GM19240 (cell line): ENCODE measurements around the gene DGCR6L.
"Not testable (repeated sequence)": the region's sequence is repeated elsewhere in the genome, so short reads cannot be mapped to it uniquely, and the experiment has no call there.

Experiments used
- DNase-seq: peaks from one replicate; pipeline ENCODE4 v3.0.0; 2011; ENCODE audit warnings: low spot score; ENCODE audit not compliant: insufficient read length

Gene DGCR6L

DNA sequence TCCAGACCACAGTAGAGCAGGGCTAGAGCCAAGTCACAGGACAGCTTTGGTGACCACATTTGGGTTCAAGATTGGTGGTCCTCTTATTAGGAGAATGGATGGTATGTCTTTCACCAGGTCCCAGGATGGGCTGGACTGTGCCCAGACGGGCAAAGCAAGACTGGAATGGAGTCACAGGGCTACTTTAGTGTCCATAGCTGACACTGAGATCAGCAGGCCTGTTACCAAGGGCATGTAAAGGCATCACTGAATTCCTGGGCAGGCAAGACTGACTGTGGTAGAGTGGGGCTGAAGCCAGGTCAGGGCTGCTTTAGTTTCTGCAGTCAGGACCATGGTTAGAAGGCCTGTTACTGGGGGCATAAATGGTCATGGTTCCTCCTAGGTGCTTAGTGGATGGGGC, 6.1 kb upstream of the DGCR6L start:
- DNase-seq = not testable (repeated sequence)

GRCh38 chr22:20324139-20324516, 4.3 kb upstream of the DGCR6L start:
- no peak for DNase-seq

GRCh38 chr22:20321552-20322211, 1.8 kb upstream of the DGCR6L start:
- DNase-seq = not testable (repeated sequence)

DNA sequence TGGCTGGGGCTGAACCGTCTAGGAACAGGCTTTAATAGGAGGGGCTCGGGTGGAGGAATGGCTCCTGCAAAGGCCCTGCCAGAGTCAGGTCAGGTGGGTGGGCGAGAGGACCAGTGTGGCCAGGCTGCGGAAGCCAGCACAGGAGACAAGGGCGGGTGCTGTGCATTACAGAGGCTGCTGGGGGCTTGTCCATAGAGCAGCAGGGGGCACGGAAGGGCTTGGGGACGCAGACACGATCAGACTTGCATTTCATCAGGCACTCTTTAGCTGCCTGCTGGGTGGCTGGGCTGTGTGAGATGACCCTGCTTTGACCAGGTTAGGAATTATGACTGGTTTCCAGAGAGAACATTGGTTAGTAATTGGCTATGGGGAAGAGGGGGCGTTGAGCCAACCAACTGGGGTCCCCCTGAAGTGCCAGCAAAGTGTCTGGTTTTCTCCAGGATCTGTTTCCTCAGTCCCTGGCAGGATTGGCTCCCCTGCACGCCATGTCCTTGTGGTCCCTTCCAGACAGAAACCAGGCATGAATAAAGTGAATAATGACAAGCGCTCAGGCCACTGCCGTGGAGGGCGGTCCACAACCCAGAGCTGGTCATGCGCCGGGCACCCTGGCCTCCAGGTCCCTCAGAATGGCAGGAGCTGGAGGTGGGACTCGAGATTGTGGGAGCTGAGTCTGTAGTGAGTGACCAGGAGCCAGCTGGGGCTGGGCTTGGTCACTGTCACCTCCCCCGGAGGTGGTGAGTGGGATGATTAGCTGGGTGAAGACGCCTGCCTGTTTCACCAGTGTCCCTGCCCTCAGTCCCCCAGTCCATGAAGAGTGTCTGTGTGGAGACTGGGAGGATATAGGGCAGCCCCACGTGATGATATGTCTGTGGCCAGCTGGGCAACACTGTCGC, 1.0 kb upstream of the DGCR6L start:
- not testable (repeated sequence) for DNase-seq

DNA sequence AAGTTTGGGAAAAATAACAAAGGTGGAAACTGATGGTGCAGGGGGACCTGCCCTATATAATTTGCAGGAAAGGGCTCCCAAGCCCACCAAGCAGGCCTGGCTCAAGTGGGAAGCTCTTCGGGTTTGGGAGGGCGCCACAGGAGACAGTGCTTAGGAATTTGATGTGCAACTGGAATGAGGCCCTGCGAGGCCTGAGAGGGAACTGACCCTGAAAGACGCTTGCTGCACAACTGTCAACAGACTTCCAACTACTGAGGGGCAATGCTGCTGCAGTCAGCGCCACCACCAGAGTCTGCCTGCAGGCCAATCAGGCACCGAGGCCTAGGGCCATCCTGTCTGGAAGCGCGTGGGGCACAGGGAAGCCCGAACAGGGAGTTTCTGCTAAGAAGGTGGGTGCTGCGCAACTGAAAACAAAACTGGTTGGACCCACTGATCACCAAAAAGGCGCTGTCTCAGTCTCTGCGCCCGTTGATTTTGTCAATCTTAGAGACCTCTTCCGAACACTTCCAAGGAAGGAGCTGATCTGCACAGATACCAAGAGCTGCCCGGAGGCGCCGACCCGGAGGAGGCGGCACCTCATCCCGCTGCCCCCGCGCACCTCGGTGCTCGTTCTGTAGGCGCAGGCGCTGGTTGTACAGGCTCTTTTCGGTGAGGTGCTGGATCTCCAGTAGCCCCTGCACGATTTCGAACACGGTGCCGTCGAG, 667 bp downstream of the DGCR6L start:
- DNase-seq = peak; percentile 28

DNA sequence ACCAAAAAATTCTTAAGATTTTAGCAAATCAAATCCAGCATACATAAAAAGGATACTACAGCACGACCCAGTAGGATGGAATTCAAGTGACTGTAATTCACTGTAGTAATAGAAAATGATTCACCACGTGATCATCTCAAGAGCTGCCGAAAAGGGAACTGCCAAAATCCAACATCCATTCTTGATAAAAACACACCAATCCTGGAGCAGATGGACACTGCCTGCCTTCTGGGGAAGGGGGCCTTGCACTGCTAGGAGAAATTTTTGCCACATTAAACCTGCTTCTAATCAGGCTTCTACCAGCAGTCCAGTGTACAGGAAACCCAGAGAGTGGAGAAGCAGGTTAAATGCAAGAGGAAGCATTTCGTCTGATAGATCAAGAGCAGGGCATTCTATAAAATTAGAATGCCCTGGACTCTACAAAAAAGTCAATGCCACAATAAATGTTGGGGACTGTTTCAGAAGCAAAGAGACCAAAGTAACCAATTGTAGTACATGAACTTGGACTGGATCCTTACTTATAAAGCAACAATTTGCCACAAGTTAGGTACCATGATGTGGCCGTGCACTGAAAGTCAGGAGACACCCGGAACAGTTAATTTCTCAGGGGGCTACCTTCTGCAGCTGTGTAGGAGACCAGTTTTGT, 1.7 kb downstream of the DGCR6L start:
- not testable (repeated sequence) for DNase-seq

- not testable (repeated sequence) for DNase-seq
These were observed 2.3 kb downstream of the DGCR6L start for GRCh38 chr22:20317402-20318042.

- no peak for DNase-seq
These were observed 2.9 kb downstream of the DGCR6L start for GRCh38 chr22:20316844-20317401.

- DNase-seq = no peak
These were observed 3.5 kb downstream of the DGCR6L start for GRCh38 chr22:20316217-20316843.

DNA sequence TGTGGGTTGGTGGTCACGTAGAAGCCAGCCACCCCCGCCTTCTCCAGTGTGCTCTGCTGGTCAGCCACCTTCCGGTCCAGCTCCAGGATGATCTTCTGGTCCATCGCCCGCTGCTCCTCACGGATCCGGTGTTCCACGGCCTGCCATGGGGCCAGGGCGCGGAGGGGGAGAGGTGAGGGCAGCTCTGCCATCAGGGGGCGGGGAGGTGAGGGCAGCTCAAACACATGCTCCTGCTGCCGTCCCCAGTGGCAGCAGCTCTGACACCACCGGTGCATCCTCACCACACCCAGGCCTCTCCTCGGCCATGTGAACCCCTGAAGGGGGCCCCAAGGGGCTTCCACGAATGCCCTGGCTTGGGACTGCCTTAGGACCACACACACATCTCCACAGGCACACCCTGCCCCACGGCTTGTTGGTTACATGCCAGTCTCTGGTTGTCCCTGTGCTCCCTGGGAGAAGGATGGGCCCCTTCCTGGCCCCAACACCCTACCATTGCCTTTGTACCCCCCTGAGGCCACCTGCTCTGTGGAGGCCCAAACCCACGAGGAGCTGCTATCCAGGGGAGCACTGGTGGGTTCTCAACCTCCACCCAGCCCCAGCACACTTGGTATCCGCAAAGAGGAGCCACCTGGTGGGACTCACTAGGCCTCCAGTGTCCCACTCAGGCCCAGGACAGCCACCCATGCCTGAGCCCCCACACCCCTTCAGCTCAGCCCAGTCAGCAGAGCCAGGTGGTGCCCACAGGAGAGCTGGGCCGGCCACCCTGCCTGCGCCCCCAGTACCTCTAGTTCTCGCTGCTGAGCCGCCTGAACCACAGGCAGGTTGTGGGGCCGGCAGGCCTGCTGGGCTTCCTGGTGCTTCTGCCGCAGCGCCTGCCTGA, 4.3 kb downstream of the DGCR6L start:
- no peak for DNase-seq

DNA sequence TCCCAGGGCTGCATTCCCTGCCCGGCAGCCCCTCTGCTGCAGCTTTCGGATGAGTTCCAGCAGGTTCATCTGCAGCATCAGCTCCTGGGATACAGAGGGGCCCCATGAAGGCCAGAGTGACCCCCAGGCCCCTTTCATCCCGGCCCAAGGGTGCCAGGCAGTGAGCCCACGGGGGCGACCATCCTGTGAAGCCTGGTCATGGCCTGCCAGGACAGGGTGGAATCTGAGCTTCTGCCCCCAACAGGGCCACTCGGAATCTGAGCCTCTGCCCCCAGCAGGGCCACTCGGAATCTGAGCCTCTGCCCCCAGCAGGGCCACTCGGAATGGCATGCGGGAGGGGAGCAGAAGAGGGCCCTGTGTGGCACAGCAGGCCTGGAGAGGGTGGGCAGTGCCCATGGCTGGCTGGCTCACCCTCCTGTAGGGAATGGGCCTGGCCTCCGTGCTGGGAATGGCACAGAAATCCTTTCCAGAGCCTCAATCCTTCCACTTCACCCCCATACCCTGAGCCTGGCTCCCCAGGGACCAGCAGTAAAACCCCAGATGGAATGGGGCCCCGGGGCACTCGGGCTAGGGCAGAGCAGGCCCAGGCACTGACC, 5.0 kb downstream of the DGCR6L start:
- DNase-seq = not testable (repeated sequence)

DNA sequence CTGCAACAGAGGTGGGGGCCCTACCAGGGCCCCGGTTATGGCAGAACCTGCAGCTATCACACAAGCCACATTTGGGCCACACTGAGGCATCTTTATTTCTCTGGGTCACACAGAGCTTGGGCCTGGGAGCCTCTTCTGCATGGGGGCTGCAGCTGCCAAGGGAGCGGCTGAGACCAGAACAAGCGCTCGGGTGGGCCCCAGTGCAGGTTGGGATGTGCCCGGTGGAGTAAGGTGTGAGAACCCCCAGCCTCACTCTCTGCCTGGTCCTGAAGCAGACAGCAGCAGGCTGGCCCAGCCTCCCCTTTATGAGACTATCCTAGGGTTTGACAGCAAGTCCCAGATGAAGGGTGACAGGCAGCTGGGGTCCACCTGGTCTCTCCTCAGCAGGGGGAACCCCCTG, 5.7 kb downstream of the DGCR6L start:
- not testable (repeated sequence) for DNase-seq

DNA sequence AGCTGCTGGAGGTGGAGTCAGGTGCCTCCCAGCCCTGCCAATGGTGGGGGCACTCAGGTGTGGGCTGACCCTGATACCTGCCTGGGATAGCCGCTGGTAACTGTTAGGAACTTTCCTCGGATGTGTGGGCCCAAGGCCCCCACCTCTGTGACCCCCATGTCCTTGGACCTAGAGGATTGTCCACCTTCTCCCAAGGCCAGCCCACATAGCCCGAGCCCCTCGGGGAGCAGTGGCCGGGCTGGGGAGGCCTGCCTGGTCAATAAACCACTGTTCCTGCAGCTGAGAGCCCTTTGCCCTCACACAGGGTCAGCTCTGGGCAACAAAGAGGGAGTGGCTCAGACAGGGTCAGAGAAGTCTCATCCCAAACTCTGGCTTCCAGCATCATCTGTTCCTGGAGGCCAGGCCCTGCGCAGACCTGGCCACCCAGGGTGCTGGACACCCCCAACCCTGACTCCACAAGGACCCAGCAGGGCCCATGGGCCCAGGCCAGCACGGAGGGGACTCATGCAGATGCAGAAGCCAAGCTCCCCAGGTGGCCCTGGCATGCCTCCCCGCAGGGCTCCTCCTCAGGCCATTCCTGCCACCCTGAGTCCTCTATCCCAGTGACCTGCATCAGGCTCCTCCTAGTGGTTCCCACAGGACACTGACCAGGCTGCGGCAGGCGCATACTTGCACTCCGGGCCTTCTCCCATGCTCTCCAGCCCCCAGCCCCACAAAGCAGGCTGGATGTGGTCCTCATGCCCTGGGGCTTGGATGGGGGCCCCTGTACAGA, 6.4 kb downstream of the DGCR6L start:
- not testable (repeated sequence) for DNase-seq

DNA sequence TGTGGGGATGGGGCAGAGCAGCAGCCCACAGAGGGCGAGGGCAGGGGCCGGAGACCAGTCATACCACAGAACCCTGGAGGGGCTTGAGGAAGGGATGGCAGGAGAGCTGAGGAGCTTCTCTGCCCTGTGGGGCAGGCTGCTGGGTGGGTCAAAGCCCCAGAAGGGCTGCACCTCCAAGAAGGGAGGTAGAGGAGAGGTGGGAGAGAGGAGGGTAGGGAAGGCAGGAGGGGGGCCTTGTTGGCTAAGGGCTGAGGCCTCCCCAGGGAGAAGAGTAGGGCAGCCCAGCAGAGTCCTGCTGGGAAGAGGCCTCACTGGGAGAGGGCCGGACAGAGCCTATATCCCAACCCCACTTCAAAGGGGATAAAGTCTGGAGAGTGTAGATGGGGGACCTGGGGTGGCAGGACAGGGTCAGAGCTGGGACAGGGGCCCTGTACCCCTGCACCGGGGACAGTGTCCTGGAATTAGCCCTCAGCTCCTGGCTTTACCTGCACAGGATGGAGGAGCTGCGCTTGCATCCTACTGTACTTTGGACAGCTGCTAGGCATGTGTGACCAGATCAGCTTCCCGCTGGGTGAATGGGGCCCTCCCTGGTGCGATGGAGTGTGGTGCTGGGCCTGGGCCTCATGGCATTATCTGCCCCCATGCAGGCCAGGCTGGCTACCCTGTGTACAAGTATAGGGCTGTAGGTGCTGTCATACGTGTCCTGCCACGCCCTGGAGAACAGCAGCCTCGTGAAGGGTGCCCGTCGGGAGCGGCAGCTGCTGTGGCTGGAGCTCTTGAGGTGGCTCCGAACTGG, 7.3 kb downstream of the DGCR6L start:
- no peak for DNase-seq

GRCh38 chr22:20311249-20312062, 8.4 kb downstream of the DGCR6L start:
- DNase-seq = not testable (repeated sequence)

GRCh38 chr22:20310773-20311172, 9.1 kb downstream of the DGCR6L start:
- not testable (repeated sequence) for DNase-seq
